Measurements from ENCODE around the gene CTSW.

GRCh38 chr11:65900899-65901180 is 21.2 kb downstream of the CTSW start:
- no peak for TF ChIP-seq EZH2 (IDR thresholded peaks at IDR 0.05; ENCODE audit: borderline replicate concordance, insufficient read depth, low read depth, low read length, poor library complexity, severe bottlenecking)
- TF ChIP-seq CTCF (IDR thresholded peaks at IDR 0.05), result no peak

Data from B cell (primary cell).